CD4-positive, alpha-beta T cell treated with Interferon alpha-2 for 1 hour (primary cell): ENCODE results near the gene TDRD12.
A peak's percentile ranks its signal among the peaks of the same experiment; 100 is the strongest.
"Not testable (repeated sequence)": the region's sequence is repeated elsewhere in the genome, so short reads cannot be mapped to it uniquely, and the experiment has no call there.

Experiments
- DNase-seq, 2 donors: peaks; one replicate each; pipeline ENCODE4 v3.0.0-alpha.2; 2020 to 2022

Gene TDRD12

GRCh38 chr19:32748497-32748896 is 28.9 kb downstream of the TDRD12 start:
- DNase-seq, result peak in 1 of 2 donors; percentile 15

- DNase-seq, result no peak
These were observed 29.4 kb downstream of the TDRD12 start for GRCh38 chr19:32748948-32749347.

GRCh38 chr19:32749361-32749760 is 29.8 kb downstream of the TDRD12 start:
- no peak for DNase-seq

GRCh38 chr19:32750441-32751055 is 31.0 kb downstream of the TDRD12 start:
- DNase-seq, result peak in 1 of 2 donors; percentile 1

GRCh38 chr19:32751066-32751465 is 31.5 kb downstream of the TDRD12 start:
- DNase-seq, result no peak

- DNase-seq, result no peak
These were observed 37.6 kb downstream of the TDRD12 start for GRCh38 chr19:32757189-32757588.

GRCh38 chr19:32765365-32765764 is 45.8 kb downstream of the TDRD12 start:
- not testable (repeated sequence) for DNase-seq

GRCh38 chr19:32767951-32768679 is 48.5 kb downstream of the TDRD12 start:
- no peak for DNase-seq

- DNase-seq, result no peak
These were observed 52.0 kb downstream of the TDRD12 start for GRCh38 chr19:32771596-32771995.

- no peak for DNase-seq
These were observed 53.6 kb downstream of the TDRD12 start for GRCh38 chr19:32773126-32773525.

- DNase-seq, result no peak
These were observed 59.5 kb downstream of the TDRD12 start for GRCh38 chr19:32779082-32779481.

GRCh38 chr19:32781280-32781679 is 61.7 kb downstream of the TDRD12 start:
- DNase-seq, result no peak

- DNase-seq, result not testable (repeated sequence)
These were observed 62.5 kb downstream of the TDRD12 start for GRCh38 chr19:32782089-32782488.

GRCh38 chr19:32787161-32787813 is 67.7 kb downstream of the TDRD12 start:
- not testable (repeated sequence) for DNase-seq

- DNase-seq, result not testable (repeated sequence)
These were observed 68.3 kb downstream of the TDRD12 start for GRCh38 chr19:32787895-32788294.

- no peak for DNase-seq
These were observed 69.9 kb downstream of the TDRD12 start for GRCh38 chr19:32789429-32789828.

GRCh38 chr19:32798201-32798600 is 78.6 kb downstream of the TDRD12 start:
- no peak for DNase-seq

- no peak for DNase-seq
These were observed 80.6 kb downstream of the TDRD12 start for GRCh38 chr19:32800191-32800590.

GRCh38 chr19:32800754-32801153 is 81.2 kb downstream of the TDRD12 start:
- no peak for DNase-seq

- no peak for DNase-seq
These were observed 83.3 kb downstream of the TDRD12 start for GRCh38 chr19:32802840-32803239.

- no peak for DNase-seq
These were observed 88.7 kb downstream of the TDRD12 start for GRCh38 chr19:32808236-32808635.

- no peak for DNase-seq
These were observed 89.7 kb downstream of the TDRD12 start for GRCh38 chr19:32809254-32809653.

GRCh38 chr19:32809754-32810153 is 90.2 kb downstream of the TDRD12 start:
- no peak for DNase-seq

GRCh38 chr19:32810452-32810851 is 90.9 kb downstream of the TDRD12 start:
- no peak for DNase-seq
